Measurements from ENCODE around the gene OASL.

DNA sequence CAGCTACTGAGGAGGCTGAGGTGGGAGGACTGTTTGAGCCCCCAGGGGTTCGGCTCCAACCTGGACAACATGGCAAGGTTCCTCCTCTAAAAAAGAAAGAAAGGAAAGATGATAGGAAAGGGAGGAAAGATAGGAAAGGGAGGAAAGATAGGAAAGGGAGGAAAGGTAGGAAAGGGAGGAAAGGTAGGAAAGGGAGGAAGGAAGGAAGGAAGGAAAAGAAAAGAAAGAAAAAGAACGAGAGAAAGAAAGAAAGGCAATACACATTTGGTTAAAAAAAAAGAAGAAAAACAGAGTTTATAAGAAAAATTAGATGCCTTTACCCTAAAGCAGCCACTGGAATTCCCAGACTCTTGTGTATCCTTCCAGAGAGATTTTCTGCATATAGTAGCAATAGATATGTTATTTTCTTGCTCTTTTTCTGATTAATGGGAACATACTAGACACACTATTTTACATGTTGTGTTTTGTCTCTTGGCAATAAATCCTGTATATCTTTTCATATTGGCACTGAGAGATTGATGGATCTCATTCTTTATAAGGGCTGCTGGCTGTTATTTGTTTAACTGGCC, 48.5 kb downstream of the OASL start:
- TF ChIP-seq, protein P1, sequence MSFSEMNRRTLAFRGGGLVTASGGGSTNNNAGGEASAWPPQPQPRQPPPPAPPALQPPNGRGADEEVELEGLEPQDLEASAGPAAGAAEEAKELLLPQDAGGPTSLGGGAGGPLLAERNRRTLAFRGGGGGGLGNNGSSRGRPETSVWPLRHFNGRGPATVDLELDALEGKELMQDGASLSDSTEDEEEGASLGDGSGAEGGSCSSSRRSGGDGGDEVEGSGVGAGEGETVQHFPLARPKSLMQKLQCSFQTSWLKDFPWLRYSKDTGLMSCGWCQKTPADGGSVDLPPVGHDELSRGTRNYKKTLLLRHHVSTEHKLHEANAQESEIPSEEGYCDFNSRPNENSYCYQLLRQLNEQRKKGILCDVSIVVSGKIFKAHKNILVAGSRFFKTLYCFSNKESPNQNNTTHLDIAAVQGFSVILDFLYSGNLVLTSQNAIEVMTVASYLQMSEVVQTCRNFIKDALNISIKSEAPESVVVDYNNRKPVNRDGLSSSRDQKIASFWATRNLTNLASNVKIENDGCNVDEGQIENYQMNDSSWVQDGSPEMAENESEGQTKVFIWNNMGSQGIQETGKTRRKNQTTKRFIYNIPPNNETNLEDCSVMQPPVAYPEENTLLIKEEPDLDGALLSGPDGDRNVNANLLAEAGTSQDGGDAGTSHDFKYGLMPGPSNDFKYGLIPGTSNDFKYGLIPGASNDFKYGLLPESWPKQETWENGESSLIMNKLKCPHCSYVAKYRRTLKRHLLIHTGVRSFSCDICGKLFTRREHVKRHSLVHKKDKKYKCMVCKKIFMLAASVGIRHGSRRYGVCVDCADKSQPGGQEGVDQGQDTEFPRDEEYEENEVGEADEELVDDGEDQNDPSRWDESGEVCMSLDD (tag by site-specific recombination; IDR thresholded peaks at IDR 0.05) = no peak
- TF ChIP-seq PATZ1 (tag by site-specific recombination; IDR thresholded peaks at IDR 0.05) = no peak
- TF ChIP-seq EGR2 (tag by site-specific recombination; IDR thresholded peaks at IDR 0.05; ENCODE audit: low read depth) = no peak
- TF ChIP-seq CTCF (tag by site-specific recombination; IDR thresholded peaks at IDR 0.05) = no peak
- no peak for TF ChIP-seq TRIM28 (IDR thresholded peaks at IDR 0.05; ENCODE audit: borderline replicate concordance, low read length)
- no peak for TF ChIP-seq ZNF175 (tag by site-specific recombination; IDR thresholded peaks at IDR 0.05)
- TF ChIP-seq ZNF843 (tag by site-specific recombination; IDR thresholded peaks at IDR 0.05) = no peak

Data from HEK293 (cell line).